Neutrophil (primary cell): Measurements from ENCODE around the gene CELF2.

Source experiments
- H3K27ac ChIP-seq: fragments of 200-600 bp; sonication (generic); 2 replicates; pipeline ENCODE4 v1.5.1; 2016; ENCODE audit warnings: mild to moderate bottlenecking, moderate library complexity
- H3K27me3 ChIP-seq: fragments of 200-600 bp; sonication (generic); 2 replicates; pipeline ENCODE4 v1.6.0; 2016; ENCODE audit warnings: mild to moderate bottlenecking
- H3K36me3 ChIP-seq: fragments of 200-600 bp; sonication (generic); 2 replicates; pipeline ENCODE4 v1.5.1; 2017
- H3K4me1 ChIP-seq, 2 experiments: fragments of 200-600 bp in 1 of 2; sonication (generic) in 1 of 2; 1 replicate in 1 of 2; 2 replicates in 1 of 2; pipeline versions ENCODE4 v1.5.1 to v1.6.1; 2013 to 2016; ENCODE audit warnings: low read depth in 1 of 2, low read length in 1 of 2, mild to moderate bottlenecking in 1 of 2, moderate library complexity in 1 of 2; ENCODE audit not compliant: control insufficient read depth in 1 of 2, insufficient read depth in 1 of 2
- H3K4me3 ChIP-seq, 2 experiments: fragments of 200-600 bp in 1 of 2; sonication (generic) in 1 of 2; 1 replicate in 1 of 2; 2 replicates in 1 of 2; pipeline ENCODE4 v1.5.1; 2013 to 2016; ENCODE audit warnings: low read depth in 1 of 2, low read length in 1 of 2, mild to moderate bottlenecking in 1 of 2, moderate library complexity in 1 of 2
- H3K9me3 ChIP-seq: fragments of 200-600 bp; sonication (generic); 2 replicates; pipeline ENCODE4 v1.5.1; 2016
- CTCF ChIP-seq: fragments of 200-600 bp; sonication (generic); IDR thresholded peaks from 2 replicates; pipeline ENCODE4 v1.5.1; 2016; ENCODE audit warnings: antibody characterized with exemption

Gene CELF2

GRCh38 chr10:11328264-11329061 is 310.8 kb downstream of the CELF2 start:
- Histone ChIP-seq H3K27ac (peak overlapping the region; percentile 54), H3K27me3 (no peaks in the 10 kb centered on the region), H3K9me3 (no peaks in the 10 kb centered on the region), H3K36me3 (peaks cover 100% of the 10 kb centered on the region), H3K4me3 (no peak overlapping the region), H3K4me1 (no peaks in the 10 kb centered on the region)
- TF ChIP-seq CTCF, result no peak

- TF ChIP-seq CTCF, result no peak
- peak overlapping the region; percentile 54 for H3K27ac ChIP-seq
- no peaks in the 10 kb centered on the region for H3K4me1 ChIP-seq
- H3K27me3 ChIP-seq, result no peaks in the 10 kb centered on the region
- peaks cover 100% of the 10 kb centered on the region for H3K36me3 ChIP-seq
- H3K9me3 ChIP-seq, result no peaks in the 10 kb centered on the region
- no peak overlapping the region for H3K4me3 ChIP-seq
Observed at GRCh38 chr10:11329062-11329673, 311.5 kb downstream of the CELF2 start.

GRCh38 chr10:11330383-11331045 is 312.8 kb downstream of the CELF2 start:
- Histone ChIP-seq H3K27me3 (no peaks in the 10 kb centered on the region), H3K27ac (no peak overlapping the region), H3K9me3 (no peaks in the 10 kb centered on the region), H3K36me3 (peaks cover 100% of the 10 kb centered on the region), H3K4me1 (no peaks in the 10 kb centered on the region), H3K4me3 (no peak overlapping the region)
- no peak for TF ChIP-seq CTCF

- H3K4me3 ChIP-seq, result no peak overlapping the region
- no peak overlapping the region for H3K27ac ChIP-seq
- no peaks in the 10 kb centered on the region for H3K27me3 ChIP-seq
- peaks cover 100% of the 10 kb centered on the region for H3K36me3 ChIP-seq
- H3K9me3 ChIP-seq, result no peaks in the 10 kb centered on the region
- no peak for TF ChIP-seq CTCF
- no peaks in the 10 kb centered on the region for H3K4me1 ChIP-seq
Observed at GRCh38 chr10:11331046-11331577, 313.4 kb downstream of the CELF2 start.

GRCh38 chr10:11331726-11332125 is 314.1 kb downstream of the CELF2 start:
- Histone ChIP-seq H3K9me3 (no peaks in the 10 kb centered on the region), H3K27ac (no peak overlapping the region), H3K27me3 (no peaks in the 10 kb centered on the region), H3K4me3 (no peak overlapping the region), H3K4me1 (no peaks in the 10 kb centered on the region), H3K36me3 (peaks cover 100% of the 10 kb centered on the region)
- no peak for TF ChIP-seq CTCF
